Sigmoid colon (tissue), 7 donors: ENCODE data around the gene RAB29. TPM values are rescaled to one million over a fixed set of nuclear protein-coding genes. Genes with fewer than 3 reads are reported as not detected.

Experiments
- DNase-seq: peaks from one replicate; pipeline ENCODE4 v3.0.0-alpha.2; 2019
- H3K27ac ChIP-seq, 4 donors: fragments of 200-600 bp; sonication (generic); one replicate each; pipeline ENCODE4 v1.5.1; 2016 to 2019; ENCODE audit warnings: mild to moderate bottlenecking in 1 of 4
- H3K27me3 ChIP-seq, 3 donors: fragments of 200-600 bp; sonication (generic); one replicate each; pipeline ENCODE4 v1.5.1; 2019; ENCODE audit warnings: mild to moderate bottlenecking in 1 of 3
- H3K36me3 ChIP-seq, 4 donors: fragments of 200-600 bp; sonication (generic); one replicate each; pipeline ENCODE4 v1.5.1; 2016 to 2019
- H3K4me1 ChIP-seq, 4 donors: fragments of 200-600 bp; sonication (generic); one replicate each; pipeline ENCODE4 v1.5.1; 2017 to 2019
- H3K4me3 ChIP-seq, 4 donors: fragments of 200-600 bp; sonication (generic); one replicate each; pipeline ENCODE4 v1.5.1; 2017 to 2019; ENCODE audit warnings: mild to moderate bottlenecking in 2 of 4, moderate library complexity in 1 of 4
- H3K9me3 ChIP-seq, 4 donors: fragments of 200-600 bp in 3 of 4; sonication (generic) in 3 of 4; one replicate each; pipeline versions ENCODE4 v1.5.1 to v1.6.1; 2013 to 2019
- EP300 ChIP-seq, 4 donors: sonication (generic); formaldehyde crosslinking; IDR thresholded peaks; one replicate each; pipeline ENCODE4 v1.6.1; 2017; ENCODE audit warnings: antibody characterized with exemption in 4 of 4
- POLR2A ChIP-seq, 2 donors: fragments of 450-650 bp; IDR thresholded peaks; one replicate each; pipeline ENCODE4 v1.6.1; 2016; ENCODE audit warnings: antibody characterized with exemption in 2 of 2, mild to moderate bottlenecking in 2 of 2, moderate library complexity in 2 of 2
- POLR2AphosphoS5 ChIP-seq, 4 donors: sonication (generic); formaldehyde crosslinking; IDR thresholded peaks; one replicate each; pipeline ENCODE4 v1.6.1; 2017; ENCODE audit warnings: antibody characterized with exemption in 4 of 4
- WGBS, 2 donors: extraction: QIAGEN DNeasy Blood & Tissue Kit; methylation state at CpG; one replicate each; pipeline ENCODE4 v1.1.7; 2013; 5-methylcytosine and 5-hydroxymethylcytosine counted together
- intact Hi-C: fragments of 100-400 bp; cut with DNase I; formaldehyde crosslinking; loops from one replicate; pipeline ENCODE4 v1.15.1; 2023
- polyA plus RNA-seq, 3 donors: library from polyadenylated mRNA; stranded (reverse); fragments of 200-250 nt; gene quantifications; one replicate each; pipeline ENCODE4 v1.2.3, GENCODE V29; 2013
- total RNA-seq, 4 donors: library from RNA; depleted of rRNA; stranded (reverse); fragments of >200 nt; gene quantifications; one replicate each; pipeline ENCODE4 v1.1.0, GENCODE V29; 2016
- TF ChIP-seq, protein P1 (sequence below), 4 experiments: fragments of 450-650 bp in 3 of 4; fragments of 200-600 bp in 1 of 4; IDR thresholded peaks; one replicate each; pipeline ENCODE4 v1.5.1; 2016 to 2019; ENCODE audit warnings: antibody characterized with exemption in 4 of 4, mild to moderate bottlenecking in 3 of 4, moderate library complexity in 2 of 4
- donor health status: healthy with polysubstance abuse.
- donor health status: Bipolar disorder and iron deficiency.
- donor health status: healthy.

The RAB29 gene
- total and polyA plus RNA-seq, 7 donors: 6.9 to 28.5 (median 19.8) TPM

DNA sequence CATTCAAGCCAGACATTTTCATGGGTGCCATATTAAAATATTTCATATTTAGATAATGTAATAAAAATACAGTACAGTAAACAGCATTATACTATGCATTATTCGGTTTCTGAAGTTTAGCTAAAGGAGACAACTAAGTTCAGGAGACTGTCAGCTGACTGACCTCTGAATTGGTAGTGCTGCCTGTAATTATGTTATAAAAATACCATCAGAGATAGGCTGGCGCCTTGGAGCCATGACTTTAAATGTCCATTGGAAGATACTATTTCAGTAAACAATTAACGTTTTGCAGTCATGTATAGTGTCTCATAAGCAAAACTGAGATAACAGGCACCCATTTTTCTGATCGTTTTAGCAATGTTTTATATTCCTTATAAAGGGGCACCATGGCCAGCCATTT, 11.3 kb upstream of the RAB29 start:
- H3K4me3 ChIP-seq: no peak overlapping the region
- H3K36me3 ChIP-seq: peaks cover 0 to 23% (median 10%) of the 10 kb centered on the region in 4 donors
- no peaks in the 10 kb centered on the region for H3K9me3 ChIP-seq
- 17 to 53% methylated on average over 4 of the region's 4 CpGs for WGBS, 2 donors
- no peak overlapping the region for H3K27ac ChIP-seq
- intact Hi-C loops: no loop called here
- no peak for DNase-seq
- H3K27me3 ChIP-seq: no peaks in the 10 kb centered on the region
- peaks cover 0 to 11% (median 2%) of the 10 kb centered on the region in 4 donors for H3K4me1 ChIP-seq
- TF ChIP-seq POLR2A (IDR thresholded peaks at IDR 0.05) (no peak), POLR2AphosphoS5 (IDR thresholded peaks at IDR 0.05) (no peak), EP300 (IDR thresholded peaks at IDR 0.05) (no peak)
- TF ChIP-seq, protein P1, sequence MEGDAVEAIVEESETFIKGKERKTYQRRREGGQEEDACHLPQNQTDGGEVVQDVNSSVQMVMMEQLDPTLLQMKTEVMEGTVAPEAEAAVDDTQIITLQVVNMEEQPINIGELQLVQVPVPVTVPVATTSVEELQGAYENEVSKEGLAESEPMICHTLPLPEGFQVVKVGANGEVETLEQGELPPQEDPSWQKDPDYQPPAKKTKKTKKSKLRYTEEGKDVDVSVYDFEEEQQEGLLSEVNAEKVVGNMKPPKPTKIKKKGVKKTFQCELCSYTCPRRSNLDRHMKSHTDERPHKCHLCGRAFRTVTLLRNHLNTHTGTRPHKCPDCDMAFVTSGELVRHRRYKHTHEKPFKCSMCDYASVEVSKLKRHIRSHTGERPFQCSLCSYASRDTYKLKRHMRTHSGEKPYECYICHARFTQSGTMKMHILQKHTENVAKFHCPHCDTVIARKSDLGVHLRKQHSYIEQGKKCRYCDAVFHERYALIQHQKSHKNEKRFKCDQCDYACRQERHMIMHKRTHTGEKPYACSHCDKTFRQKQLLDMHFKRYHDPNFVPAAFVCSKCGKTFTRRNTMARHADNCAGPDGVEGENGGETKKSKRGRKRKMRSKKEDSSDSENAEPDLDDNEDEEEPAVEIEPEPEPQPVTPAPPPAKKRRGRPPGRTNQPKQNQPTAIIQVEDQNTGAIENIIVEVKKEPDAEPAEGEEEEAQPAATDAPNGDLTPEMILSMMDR (IDR thresholded peaks at IDR 0.05): no peak

DNA sequence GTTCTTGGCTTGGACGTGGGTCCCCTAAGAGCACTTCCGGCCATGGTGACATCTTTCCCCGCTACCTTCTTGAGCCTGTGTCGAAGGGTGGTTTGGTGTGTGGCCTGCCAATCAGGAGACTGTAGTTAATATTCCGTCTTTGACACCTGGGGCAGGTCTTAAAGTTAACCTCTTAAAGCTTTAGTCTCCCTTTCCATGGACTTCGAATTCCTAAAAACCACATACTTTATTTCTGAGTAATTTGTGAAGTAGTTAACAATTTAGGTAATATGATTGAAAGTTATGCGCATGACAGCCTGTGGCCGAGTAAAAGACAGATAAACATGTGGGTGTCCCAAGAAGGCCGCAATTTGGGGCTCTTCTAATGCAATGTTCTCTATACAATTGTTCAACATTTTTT, 10.2 kb upstream of the RAB29 start:
- Histone ChIP-seq H3K4me3 (no peak overlapping the region), H3K36me3 (peaks cover 0 to 13% (median 4%) of the 10 kb centered on the region in 4 donors), H3K4me1 (peaks cover 0 to 11% (median 2%) of the 10 kb centered on the region in 4 donors), H3K27me3 (no peaks in the 10 kb centered on the region), H3K27ac (no peak overlapping the region), H3K9me3 (no peaks in the 10 kb centered on the region)
- WGBS, 2 donors: 94 to 95% methylated on average over 9 of the region's 9 CpGs
- intact Hi-C loops: no loop called here
- DNase-seq: no peak
- TF ChIP-seq EP300 (IDR thresholded peaks at IDR 0.05) (no peak), POLR2A (IDR thresholded peaks at IDR 0.05) (no peak), POLR2AphosphoS5 (IDR thresholded peaks at IDR 0.05) (no peak)
- TF ChIP-seq, protein P1 (IDR thresholded peaks at IDR 0.05): no peak

DNA sequence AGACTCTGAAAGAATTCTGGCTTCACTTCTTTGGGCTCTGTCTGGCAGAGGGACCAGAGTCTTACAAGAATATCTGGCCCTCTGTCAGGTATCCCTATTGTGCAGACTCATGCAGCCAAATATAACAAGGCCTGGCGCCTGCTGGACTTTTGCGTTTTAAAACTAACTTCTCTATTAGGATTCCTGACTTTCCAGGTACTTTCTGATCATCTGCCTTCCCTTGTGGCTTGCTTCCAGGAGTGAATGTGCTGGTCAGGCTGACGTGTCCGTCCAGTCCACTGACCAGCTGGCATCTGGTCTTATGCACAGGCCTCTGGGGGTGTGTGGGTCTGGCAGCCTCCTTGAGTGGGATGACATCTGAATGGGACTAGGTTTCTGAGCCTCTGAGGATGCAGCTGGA, 8.6 kb upstream of the RAB29 start:
- H3K27ac ChIP-seq: peak overlapping the region; percentile 40 to 81 (median 62)
- intact Hi-C loops: no loop called here

DNA sequence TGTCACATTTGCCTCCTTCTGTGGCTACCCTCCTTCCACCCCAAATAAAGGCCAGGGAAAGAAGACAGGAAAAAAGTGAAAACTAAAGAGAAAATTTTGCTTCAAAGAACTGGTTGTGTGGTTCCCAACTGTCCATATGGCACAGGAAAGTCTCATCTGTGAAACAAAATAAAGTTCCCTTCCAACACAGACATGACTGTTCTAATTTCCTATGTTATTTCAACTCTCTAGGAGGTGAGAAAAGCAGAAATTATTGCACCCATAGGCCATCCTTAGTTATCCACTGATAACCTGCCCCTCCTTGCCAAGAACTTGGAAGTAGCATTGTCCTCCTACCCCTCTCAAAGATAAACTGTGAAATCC, 8.1 kb upstream of the RAB29 start:
- H3K27ac ChIP-seq: peak overlapping the region; percentile 40 to 81 (median 62)
- no peaks in the 10 kb centered on the region for H3K36me3 ChIP-seq
- H3K4me3 ChIP-seq: no peak overlapping the region
- DNase-seq: no peak
- no peaks in the 10 kb centered on the region for H3K27me3 ChIP-seq
- H3K4me1 ChIP-seq: peaks cover 0 to 11% (median 2%) of the 10 kb centered on the region in 4 donors
- TF ChIP-seq POLR2AphosphoS5 (IDR thresholded peaks at IDR 0.05) (no peak), POLR2A (IDR thresholded peaks at IDR 0.05) (no peak), EP300 (IDR thresholded peaks at IDR 0.05) (no peak)
- TF ChIP-seq, protein P1 (IDR thresholded peaks at IDR 0.05): no peak
- no peaks in the 10 kb centered on the region for H3K9me3 ChIP-seq
- intact Hi-C loops: no loop called here

More for the DNA sequence above, 8.6 kb upstream of the RAB29 start:
- WGBS, 2 donors: 91 to 93% methylated on average over 4 of the region's 4 CpGs
- Histone ChIP-seq H3K36me3 (no peaks in the 10 kb centered on the region), H3K4me3 (no peak overlapping the region), H3K4me1 (peaks cover 0 to 11% (median 2%) of the 10 kb centered on the region in 4 donors), H3K27me3 (no peaks in the 10 kb centered on the region), H3K9me3 (no peaks in the 10 kb centered on the region)
- TF ChIP-seq, protein P1 (IDR thresholded peaks at IDR 0.05): no peak
- TF ChIP-seq EP300 (IDR thresholded peaks at IDR 0.05): no peak
- TF ChIP-seq POLR2AphosphoS5 (IDR thresholded peaks at IDR 0.05): no peak
- no peak for TF ChIP-seq POLR2A (IDR thresholded peaks at IDR 0.05)
- DNase-seq: no peak
